GM12892 (cell line): ENCODE data around the gene OR14A16.

ENCODE experiments used
- POLR2A ChIP-seq: IDR thresholded peaks from 2 replicates; pipeline ENCODE4 v1.6.1; 2011; ENCODE audit warnings: low read depth, low read length, control low read depth
- POLR2AphosphoS5 ChIP-seq: IDR thresholded peaks from 2 replicates; pipeline ENCODE4 v1.6.1; 2011; ENCODE audit warnings: low read depth, low read length, control low read depth
- TAF1 ChIP-seq: IDR thresholded peaks from 2 replicates; pipeline ENCODE4 v1.6.1; 2011; ENCODE audit warnings: low read depth, mild to moderate bottlenecking, control low read depth, low read length, borderline replicate concordance

DNA sequence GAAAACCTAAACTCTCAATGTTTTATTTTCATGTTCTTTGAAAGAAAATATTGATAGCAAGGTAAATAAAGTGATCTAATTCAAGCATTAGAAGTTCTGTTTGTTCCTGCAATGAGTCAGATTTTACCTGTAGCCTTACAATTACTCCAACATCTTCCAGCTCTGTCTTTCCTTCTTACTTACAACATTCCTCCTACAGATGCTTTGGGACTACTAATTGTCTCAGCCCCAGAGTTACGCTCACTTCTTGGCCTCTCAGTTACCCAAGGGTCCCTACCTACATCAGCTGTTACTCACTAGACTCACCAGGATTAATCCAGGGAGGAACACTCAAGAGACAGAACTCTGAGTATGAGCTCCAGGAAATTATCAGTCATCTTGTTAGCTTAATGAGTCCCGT is 26.4 kb downstream of the OR14A16 start:
- no peak for TF ChIP-seq TAF1
- no peak for TF ChIP-seq POLR2A
- no peak for TF ChIP-seq POLR2AphosphoS5
